IMR-90 (cell line): ENCODE data around the gene CACNA1G. TPM values are rescaled to one million over a fixed set of nuclear protein-coding genes. Genes with fewer than 3 reads are reported as not detected.
A peak's percentile ranks its signal among the peaks of the same experiment; 100 is the strongest.

Experiments
- ATAC-seq: fragments of 200-7000 bp; cut with Tn5 transposase; 2 replicates; pipeline ENCODE4 v1.9.1; 2020; ENCODE audit warnings: low read depth, mild to moderate bottlenecking, moderate library complexity
- BruUV-seq: library from RNA; stranded (reverse); fragments of 400-500 nt; replicated peaks from 2 replicates; lab custom pipeline; 2021; lab: Mats Ljungman, UMichigan
- CTCF ChIA-PET: fragments of 300-600 bp; formaldehyde crosslinking; extraction: SDS; loops from one replicate; lab custom pipeline; 2021; ENCODE audit warnings: antibody characterized with exemption; lab: Yijun Ruan, JAX
- POLR2A ChIA-PET: fragments of 300-600 bp; sonication (Branson Sonifier 250); formaldehyde crosslinking; loops from one replicate; lab custom pipeline; 2022; ENCODE audit warnings: antibody characterized with exemption; ENCODE audit not compliant: unreplicated experiment; lab: Charles Lee
- DNase-seq: peaks from one replicate; pipeline ENCODE4 v3.0.0; 2013
- H2AFZ ChIP-seq: replicated peaks from 2 replicates; pipeline ENCODE3; 2013; ENCODE audit warnings: low read length, mild to moderate bottlenecking; ENCODE audit not compliant: poor library complexity
- H2AK5ac ChIP-seq: 2 replicates; pipeline ENCODE4 v1.6.1; 2013; ENCODE audit warnings: low read depth, low read length, inconsistent platforms
- H2AK9ac ChIP-seq: replicated peaks from 2 replicates; pipeline ENCODE3; 2013; ENCODE audit warnings: mild to moderate bottlenecking, low read depth, low read length, moderate library complexity; ENCODE audit not compliant: poor library complexity
- H2BK120ac ChIP-seq: 2 replicates; pipeline ENCODE4 v1.6.1; 2013; ENCODE audit warnings: low read depth, low read length, inconsistent platforms
- H2BK15ac ChIP-seq: 3 replicates; pipeline ENCODE4 v1.6.1; 2013; ENCODE audit warnings: low read depth, low read length, inconsistent platforms
- H2BK20ac ChIP-seq: 2 replicates; pipeline ENCODE4 v1.6.1; 2013; ENCODE audit warnings: low read depth, mild to moderate bottlenecking, inconsistent platforms, low read length, moderate library complexity
- H2BK5ac ChIP-seq: 2 replicates; pipeline ENCODE4 v1.6.1; 2013; ENCODE audit warnings: mild to moderate bottlenecking, low read depth, low read length, inconsistent platforms; ENCODE audit not compliant: poor library complexity, severe bottlenecking
- H3K14ac ChIP-seq: replicated peaks from 2 replicates; pipeline ENCODE4 v1.6.1; 2013; ENCODE audit warnings: low read depth, low read length, inconsistent platforms
- H3K18ac ChIP-seq: 2 replicates; pipeline ENCODE4 v1.6.1; 2013; ENCODE audit warnings: low read depth, low read length, control low read depth
- H3K23ac ChIP-seq: 2 replicates; pipeline ENCODE4 v1.6.1; 2013; ENCODE audit warnings: low read depth, low read length, inconsistent platforms
- H3K27ac ChIP-seq: 2 replicates; pipeline ENCODE4 v1.5.1; 2013; ENCODE audit warnings: mild to moderate bottlenecking, control low read depth, low read length; ENCODE audit not compliant: insufficient read depth
- H3K27me3 ChIP-seq: 2 replicates; pipeline ENCODE4 v1.6.1; 2013; ENCODE audit warnings: low read length; ENCODE audit not compliant: control insufficient read depth, insufficient read depth
- H3K36me3 ChIP-seq: 2 replicates; pipeline ENCODE4 v1.6.1; 2013; ENCODE audit warnings: low read length, mixed read lengths; ENCODE audit not compliant: control insufficient read depth, insufficient read depth
- H3K4ac ChIP-seq: 2 replicates; pipeline ENCODE4 v1.6.1; 2013; ENCODE audit warnings: low read depth, low read length, inconsistent platforms
- H3K4me1 ChIP-seq: 2 replicates; pipeline ENCODE4 v1.6.1; 2013; ENCODE audit warnings: low read length, mixed read lengths; ENCODE audit not compliant: control insufficient read depth, insufficient read depth
- H3K4me2 ChIP-seq: 2 replicates; pipeline ENCODE4 v1.6.1; 2013; ENCODE audit warnings: low read depth, mild to moderate bottlenecking, control low read depth, low read length, moderate library complexity
- H3K4me3 ChIP-seq: 2 replicates; pipeline ENCODE4 v1.5.1; 2013; ENCODE audit warnings: low read depth, mild to moderate bottlenecking, control low read depth, low read length, moderate library complexity; ENCODE audit not compliant: insufficient read depth
- H3K56ac ChIP-seq: 2 replicates; pipeline ENCODE4 v1.6.1; 2013; ENCODE audit warnings: low read length, inconsistent platforms; ENCODE audit not compliant: insufficient read depth; ENCODE audit errors: extremely low read depth
- H3K79me1 ChIP-seq, 2 experiments: 2 replicates each; pipeline ENCODE4 v1.6.1; 2013; ENCODE audit warnings: low read length in 2 of 2, inconsistent platforms in 1 of 2, low read depth in 1 of 2
- H3K9ac ChIP-seq: 2 replicates; pipeline ENCODE4 v1.6.1; 2013; ENCODE audit warnings: low read depth, low read length, control low read depth
- H3K9me1 ChIP-seq: 2 replicates; pipeline ENCODE4 v1.6.1; 2013; ENCODE audit warnings: low read length, inconsistent platforms; ENCODE audit not compliant: insufficient read depth
- H3K9me3 ChIP-seq: 2 replicates; pipeline ENCODE4 v1.6.1; 2013; ENCODE audit warnings: low read length; ENCODE audit not compliant: control insufficient read depth, insufficient read depth
- H4K20me1 ChIP-seq: 2 replicates; pipeline ENCODE4 v1.6.1; 2013; ENCODE audit warnings: low read length, inconsistent platforms; ENCODE audit not compliant: insufficient read depth
- H4K5ac ChIP-seq: 2 replicates; pipeline ENCODE4 v1.6.1; 2013; ENCODE audit warnings: mild to moderate bottlenecking, low read depth, low read length, control low read depth
- H4K8ac ChIP-seq, 2 experiments: 2 replicates each; pipeline ENCODE4 v1.6.1; 2013; ENCODE audit warnings: low read depth in 2 of 2, low read length in 2 of 2, control low read depth in 1 of 2, inconsistent platforms in 1 of 2
- H4K91ac ChIP-seq: 2 replicates; pipeline ENCODE4 v1.6.1; 2013; ENCODE audit warnings: low read depth, low read length, inconsistent platforms; ENCODE audit not compliant: insufficient read depth
- BHLHE40 ChIP-seq: fragments of 150-350 bp; IDR thresholded peaks from 2 replicates; pipeline ENCODE4 v1.6.1; 2016; ENCODE audit warnings: mild to moderate bottlenecking, low read depth, low read length
- CEBPB ChIP-seq: IDR thresholded peaks from 2 replicates; pipeline ENCODE4 v1.6.1; 2012; ENCODE audit warnings: low read depth, low read length, improper control_type of control experiment
- MAFK ChIP-seq: IDR thresholded peaks from 2 replicates; pipeline ENCODE4 v1.6.1; 2012; ENCODE audit warnings: low read depth, low read length, improper control_type of control experiment
- MXI1 ChIP-seq: IDR thresholded peaks from 2 replicates; pipeline ENCODE4 v1.6.1; 2012; ENCODE audit warnings: low read depth, mild to moderate bottlenecking, low read length, moderate library complexity, borderline replicate concordance
- POLR2A ChIP-seq: IDR thresholded peaks from 2 replicates; pipeline ENCODE4 v1.6.1; 2012; ENCODE audit warnings: mild to moderate bottlenecking, low read depth, low read length
- RAD21 ChIP-seq: IDR thresholded peaks from 2 replicates; pipeline ENCODE4 v1.6.1; 2012; ENCODE audit warnings: low read length, improper control_type of control experiment
- RFX5 ChIP-seq: IDR thresholded peaks from 2 replicates; pipeline ENCODE4 v1.8.0; 2012; ENCODE audit warnings: low read depth, mild to moderate bottlenecking, low read length, moderate library complexity
- SMC3 ChIP-seq: fragments of 150-350 bp; IDR thresholded peaks from 2 replicates; pipeline ENCODE4 v1.6.1; 2016; ENCODE audit warnings: low read depth, mild to moderate bottlenecking, antibody characterized with exemption, low read length, moderate library complexity
- WGBS, 2 experiments: methylation state at CpG; one replicate each; pipeline versions ENCODE4 v1.1.5 to v1.1.7; 2013; ENCODE audit warnings: missing lambda C conversion rate in 2 of 2; ENCODE audit not compliant: insufficient read length in 1 of 2; ENCODE audit errors: extremely low coverage in 2 of 2; 5-methylcytosine and 5-hydroxymethylcytosine counted together
- dilution Hi-C: fragments of 300-500 bp; cut with HindIII; formaldehyde crosslinking; loops from one replicate; pipeline ENCODE4 v1.14.3; 2018; ENCODE audit warnings: low sequenced_read_pairs; ENCODE audit not compliant: unreplicated experiment
- in situ Hi-C: fragments of 300-500 bp; cut with MboI; formaldehyde crosslinking; loops from 3 replicates; pipeline ENCODE4 v1.14.3; 2019; ENCODE audit warnings: low sequenced_read_pairs, inconsistent platforms, mixed read lengths
- intact Hi-C: fragments of 100-400 bp; cut with micrococcal nuclease; formaldehyde crosslinking; loops from 2 replicates; pipeline ENCODE4 v1.10.0; 2022
- polyA plus RNA-seq, 3 experiments: library from polyadenylated mRNA; depleted of rRNA; stranded (reverse); fragments of >200 nt; gene quantifications; 2 replicates each; pipeline ENCODE4 v1.2.3, GENCODE V29; 2012; ENCODE audit warnings: low replicate concordance in 1 of 3
- total RNA-seq: library from RNA; depleted of rRNA; stranded (reverse); fragments of >200 nt; gene quantifications from 2 replicates; pipeline ENCODE4 v1.2.3, GENCODE V29; 2012
- TF ChIP-seq, protein P1 (sequence below): fragments of 150-350 bp; IDR thresholded peaks from 2 replicates; pipeline ENCODE4 v1.6.1; 2016; ENCODE audit warnings: low read depth, mild to moderate bottlenecking, low read length, moderate library complexity, borderline replicate concordance
- TF ChIP-seq, protein P2 (sequence below): fragments of 150-350 bp; IDR thresholded peaks from 2 replicates; pipeline ENCODE4 v1.6.1; 2017; ENCODE audit warnings: mild to moderate bottlenecking, antibody characterized with exemption, low read length, low read depth

Gene CACNA1G
- total and polyA plus RNA-seq, 2 of the 4 experiments (the other 2 are of a cell fraction) = under 0.01 to 0.03 TPM

DNA sequence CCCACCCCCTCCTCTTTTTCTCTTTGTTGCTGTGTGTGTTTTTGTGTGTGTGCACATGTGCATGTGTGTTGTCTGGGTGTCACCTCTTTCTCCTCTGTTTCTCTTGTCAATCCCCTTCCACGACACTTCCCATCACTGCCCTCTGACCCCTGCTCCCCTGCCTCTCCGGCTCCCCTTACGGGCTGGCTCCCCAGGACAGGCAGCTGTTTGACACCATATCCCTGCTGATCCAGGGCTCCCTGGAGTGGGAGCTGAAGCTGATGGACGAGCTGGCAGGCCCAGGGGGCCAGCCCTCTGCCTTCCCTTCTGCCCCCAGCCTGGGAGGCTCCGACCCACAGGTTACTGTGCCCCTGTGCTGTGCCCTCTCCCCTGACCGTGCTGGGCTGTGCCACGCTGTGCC, 59.0 kb downstream of the CACNA1G start:
- WGBS, 2 experiments = no CpG with 5 or more reads among the region's 7 CpGs
- Histone ChIP-seq H2BK120ac (no peak overlapping the region), H3K4me3 (no peak overlapping the region), H4K5ac (no peak overlapping the region), H4K20me1 (no peaks in the 10 kb centered on the region), H2BK5ac (no peak overlapping the region), H3K9me1 (peaks cover 6% of the 10 kb centered on the region; the same call in 1 of the 2 replicates), H4K8ac (peak overlapping the region in 1 of 2 experiments; percentile 29; a peak in 1 of 4 replicates), H3K9ac (no peak overlapping the region), H3K4me1 (peaks cover 2% of the 10 kb centered on the region), H3K14ac (no peak overlapping the region), H2AFZ (peak overlapping the region; percentile 59), H3K36me3 (no peaks in the 10 kb centered on the region), H2AK5ac (peak overlapping the region; percentile 3; the same call in 1 of the 2 replicates), H3K27ac (no peak overlapping the region), H2AK9ac (no peak overlapping the region), H3K27me3 (no peaks in the 10 kb centered on the region; the same call in 1 of the 2 replicates), H3K4me2 (no peak overlapping the region), H3K79me1 (no peaks in the 10 kb centered on the region), H3K18ac (no peak overlapping the region), H3K56ac (no peak overlapping the region), H4K91ac (no peak overlapping the region), H3K9me3 (no peaks in the 10 kb centered on the region), H3K23ac (no peak overlapping the region), H3K4ac (no peak overlapping the region), H2BK15ac (no peak overlapping the region), H2BK20ac (no peak overlapping the region)
- ChIA-PET POLR2A (no interaction called here), CTCF (no interaction called here)
- no TSS peak for BruUV-seq
- DNase-seq (no peak), ATAC-seq (no peak)
- dilution Hi-C loops = no loop called here
- TF ChIP-seq, protein P1, sequence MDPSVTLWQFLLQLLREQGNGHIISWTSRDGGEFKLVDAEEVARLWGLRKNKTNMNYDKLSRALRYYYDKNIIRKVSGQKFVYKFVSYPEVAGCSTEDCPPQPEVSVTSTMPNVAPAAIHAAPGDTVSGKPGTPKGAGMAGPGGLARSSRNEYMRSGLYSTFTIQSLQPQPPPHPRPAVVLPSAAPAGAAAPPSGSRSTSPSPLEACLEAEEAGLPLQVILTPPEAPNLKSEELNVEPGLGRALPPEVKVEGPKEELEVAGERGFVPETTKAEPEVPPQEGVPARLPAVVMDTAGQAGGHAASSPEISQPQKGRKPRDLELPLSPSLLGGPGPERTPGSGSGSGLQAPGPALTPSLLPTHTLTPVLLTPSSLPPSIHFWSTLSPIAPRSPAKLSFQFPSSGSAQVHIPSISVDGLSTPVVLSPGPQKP = no peak
- TF ChIP-seq MAFK = no peak
- TF ChIP-seq MXI1 = no peak
- no peak for TF ChIP-seq POLR2A
- TF ChIP-seq RAD21 = no peak
- TF ChIP-seq, protein P2, sequence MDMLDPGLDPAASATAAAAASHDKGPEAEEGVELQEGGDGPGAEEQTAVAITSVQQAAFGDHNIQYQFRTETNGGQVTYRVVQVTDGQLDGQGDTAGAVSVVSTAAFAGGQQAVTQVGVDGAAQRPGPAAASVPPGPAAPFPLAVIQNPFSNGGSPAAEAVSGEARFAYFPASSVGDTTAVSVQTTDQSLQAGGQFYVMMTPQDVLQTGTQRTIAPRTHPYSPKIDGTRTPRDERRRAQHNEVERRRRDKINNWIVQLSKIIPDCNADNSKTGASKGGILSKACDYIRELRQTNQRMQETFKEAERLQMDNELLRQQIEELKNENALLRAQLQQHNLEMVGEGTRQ = no peak
- TF ChIP-seq SMC3 = no peak
- no peak for TF ChIP-seq BHLHE40
- TF ChIP-seq RFX5 = no peak
- no peak for TF ChIP-seq CEBPB
- intact Hi-C loops = no loop called here
- in situ Hi-C loops = no loop called here
